Activated naive CD8-positive, alpha-beta T cell treated with anti-CD3 and anti-CD28 coated beads for 36 hours (primary cell): ENCODE results near the gene RSPH9. TPM values are rescaled to one million over a fixed set of nuclear protein-coding genes. Genes with fewer than 3 reads are reported as not detected.

Source experiments
- DNase-seq: peaks from one replicate; pipeline ENCODE4 v3.0.0; 2021
- H3K27ac Mint-ChIP-seq: one replicate; pipeline ENCODE4 v1.8.0; 2022; ENCODE audit warnings: mild to moderate bottlenecking, moderate library complexity, mixed read lengths
- H3K27me3 Mint-ChIP-seq: one replicate; pipeline ENCODE4 v1.8.0; 2022; ENCODE audit warnings: mild to moderate bottlenecking, mixed read lengths
- H3K36me3 Mint-ChIP-seq: one replicate; pipeline ENCODE4 v1.8.0; 2021; ENCODE audit warnings: mild to moderate bottlenecking, mixed read lengths
- H3K4me1 Mint-ChIP-seq: one replicate; pipeline ENCODE4 v1.8.0; 2021; ENCODE audit warnings: mixed read lengths
- H3K4me3 Mint-ChIP-seq: one replicate; pipeline ENCODE4 v1.8.0; 2022; ENCODE audit warnings: mild to moderate bottlenecking, moderate library complexity, mixed read lengths
- H3K9me3 Mint-ChIP-seq: one replicate; pipeline ENCODE4 v1.8.0; 2022; ENCODE audit warnings: mixed read lengths
- total RNA-seq, 2 experiments: library from RNA; stranded (reverse); gene quantifications; one replicate each; pipeline ENCODE4 v1.2.3, GENCODE V29; 2021

The RSPH9 gene, protein sequence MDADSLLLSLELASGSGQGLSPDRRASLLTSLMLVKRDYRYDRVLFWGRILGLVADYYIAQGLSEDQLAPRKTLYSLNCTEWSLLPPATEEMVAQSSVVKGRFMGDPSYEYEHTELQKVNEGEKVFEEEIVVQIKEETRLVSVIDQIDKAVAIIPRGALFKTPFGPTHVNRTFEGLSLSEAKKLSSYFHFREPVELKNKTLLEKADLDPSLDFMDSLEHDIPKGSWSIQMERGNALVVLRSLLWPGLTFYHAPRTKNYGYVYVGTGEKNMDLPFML
- not detected for total RNA-seq

DNA sequence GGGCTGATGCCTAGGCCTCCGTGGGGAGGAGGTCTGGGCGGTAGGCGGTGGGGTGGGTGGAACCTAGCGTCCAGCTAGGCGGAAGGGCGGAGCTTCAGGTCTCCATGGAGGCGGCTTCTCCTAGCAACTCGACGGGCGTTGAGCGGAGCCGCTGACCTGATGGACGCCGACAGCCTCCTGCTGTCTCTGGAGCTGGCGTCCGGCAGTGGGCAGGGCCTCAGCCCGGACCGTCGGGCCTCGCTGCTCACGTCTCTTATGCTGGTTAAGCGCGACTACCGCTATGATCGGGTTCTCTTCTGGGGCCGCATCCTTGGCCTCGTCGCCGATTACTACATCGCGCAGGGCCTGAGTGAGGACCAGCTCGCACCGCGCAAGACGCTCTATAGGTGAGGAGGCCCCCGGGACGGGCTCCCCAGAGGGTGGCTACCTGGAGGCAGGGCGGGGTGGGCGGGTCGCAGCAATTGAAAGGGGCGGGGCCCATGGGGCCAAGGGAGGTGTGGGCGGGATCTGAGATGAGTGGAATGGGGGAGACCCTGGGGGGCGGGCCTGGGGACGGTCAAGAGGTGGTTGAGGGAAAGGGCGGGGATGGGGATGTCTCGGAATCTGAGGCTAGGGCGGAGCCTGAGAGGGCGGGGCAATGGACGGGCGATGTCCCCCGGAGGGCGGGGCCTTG is at the start of gene RSPH9:
TSS of gene RSPH9 (plus strand) at position 97 of the 673 bp plus-strand sequence. CDS start at position 160, 63 bp downstream.
- H3K27ac Mint-ChIP-seq, result no peak within 1 kb of the TSS
- peak; percentile 74 for DNase-seq
- no peaks in the 10 kb centered on the region for H3K9me3 Mint-ChIP-seq
- peaks cover 13% of the 10 kb centered on the region for H3K36me3 Mint-ChIP-seq
- H3K4me3 Mint-ChIP-seq, result peak within 1 kb of the TSS; percentile 78
- peaks cover 10% of the 10 kb centered on the region for H3K4me1 Mint-ChIP-seq
- no peaks in the 10 kb centered on the region for H3K27me3 Mint-ChIP-seq

DNA sequence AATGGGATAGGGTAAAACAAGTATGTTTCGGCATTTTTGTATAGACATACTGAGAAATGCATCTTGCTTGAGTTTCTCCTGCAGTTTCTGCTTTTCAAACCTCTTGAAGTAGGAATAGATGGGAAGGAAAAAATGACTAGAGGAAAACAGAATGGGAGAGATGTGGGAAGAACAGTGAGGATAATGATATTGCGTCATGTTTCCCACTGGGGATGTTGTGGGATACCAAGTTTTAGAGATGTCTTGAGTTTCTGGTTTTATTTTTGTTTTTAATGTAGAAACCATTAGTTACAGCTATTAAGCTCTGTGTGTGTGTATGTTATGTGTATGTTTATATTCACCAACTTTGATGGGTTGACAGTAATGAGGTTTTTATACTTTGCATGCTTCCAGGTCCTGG is 44.2 kb upstream of the RSPH9 start:
- H3K4me3 Mint-ChIP-seq, result no peak overlapping the region
- no peak for DNase-seq
- H3K9me3 Mint-ChIP-seq, result no peaks in the 10 kb centered on the region
- H3K36me3 Mint-ChIP-seq, result peaks cover 15% of the 10 kb centered on the region
- no peaks in the 10 kb centered on the region for H3K4me1 Mint-ChIP-seq
- no peaks in the 10 kb centered on the region for H3K27me3 Mint-ChIP-seq
- no peak overlapping the region for H3K27ac Mint-ChIP-seq

DNA sequence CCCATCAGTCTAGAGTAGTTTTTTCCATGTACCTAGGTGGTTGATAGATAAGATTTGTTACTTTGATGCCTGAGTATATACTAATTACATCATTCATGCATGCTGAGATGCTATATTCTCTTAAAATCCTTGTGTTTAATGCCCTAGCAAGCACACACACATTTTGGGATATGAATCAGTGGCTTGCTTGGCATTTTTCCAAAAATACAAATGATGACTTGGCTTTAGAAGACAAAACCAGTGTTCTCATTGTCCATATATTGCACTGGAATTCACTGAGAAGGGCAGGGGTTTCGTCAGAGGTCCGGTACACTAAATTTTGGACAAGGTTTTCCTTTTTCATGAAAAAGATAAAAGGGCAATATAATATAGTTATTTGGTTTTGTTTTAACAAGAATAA is 40.7 kb upstream of the RSPH9 start:
- Mint-ChIP-seq H3K4me3 (no peak overlapping the region), H3K36me3 (peaks cover 14% of the 10 kb centered on the region), H3K4me1 (peaks cover 3% of the 10 kb centered on the region), H3K27me3 (no peaks in the 10 kb centered on the region), H3K27ac (no peak overlapping the region), H3K9me3 (no peaks in the 10 kb centered on the region)
- no peak for DNase-seq

DNA sequence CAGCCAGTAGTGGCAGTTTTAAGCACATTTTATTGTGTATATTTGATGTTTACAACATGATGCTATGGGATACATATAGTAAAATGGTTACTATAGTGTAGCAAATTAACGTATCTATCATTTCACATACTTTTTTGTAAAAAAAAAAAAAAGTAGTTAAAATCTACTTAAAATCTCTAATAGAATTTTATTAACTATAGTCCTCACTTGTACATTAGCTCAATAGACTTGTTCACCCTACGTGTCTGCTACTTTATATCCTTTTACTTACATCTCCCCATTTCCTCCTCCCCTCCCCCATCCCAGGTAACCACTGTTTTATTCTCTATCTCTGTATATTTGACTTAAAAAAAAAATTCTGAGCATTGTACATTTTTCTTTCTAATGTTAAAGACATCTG is 38.8 kb upstream of the RSPH9 start:
- no peaks in the 10 kb centered on the region for H3K27me3 Mint-ChIP-seq
- DNase-seq, result no peak
- peaks cover 3% of the 10 kb centered on the region for H3K4me1 Mint-ChIP-seq
- H3K4me3 Mint-ChIP-seq, result no peak overlapping the region
- H3K27ac Mint-ChIP-seq, result no peak overlapping the region
- H3K36me3 Mint-ChIP-seq, result peaks cover 15% of the 10 kb centered on the region
- no peaks in the 10 kb centered on the region for H3K9me3 Mint-ChIP-seq

DNA sequence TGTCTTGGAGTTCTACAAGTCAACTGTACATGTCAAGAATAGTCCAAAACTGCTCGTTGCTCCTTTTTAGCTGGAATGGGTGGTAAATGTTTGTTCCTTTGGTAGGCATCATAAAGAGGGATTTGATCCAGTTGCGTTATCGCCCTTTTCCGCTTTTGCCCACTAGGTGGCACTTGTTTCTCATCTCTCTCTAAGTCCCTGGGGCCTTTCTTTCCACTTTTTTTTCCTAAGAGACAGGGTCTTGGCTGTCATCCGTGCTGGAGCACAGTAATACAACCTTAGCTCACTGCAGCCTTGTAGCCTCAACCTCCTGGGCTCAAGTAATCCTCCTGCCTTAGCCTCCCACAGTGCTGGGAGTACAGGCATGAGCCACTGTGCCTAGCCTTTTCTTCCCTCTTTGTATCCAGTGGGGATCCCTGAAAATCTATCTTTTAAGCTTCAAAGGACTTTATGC is 36.5 kb upstream of the RSPH9 start:
- Mint-ChIP-seq H3K27me3 (no peaks in the 10 kb centered on the region), H3K27ac (no peak overlapping the region), H3K36me3 (peaks cover 12% of the 10 kb centered on the region), H3K9me3 (no peaks in the 10 kb centered on the region), H3K4me3 (no peak overlapping the region), H3K4me1 (peaks cover 3% of the 10 kb centered on the region)
- DNase-seq, result peak; percentile 29

DNA sequence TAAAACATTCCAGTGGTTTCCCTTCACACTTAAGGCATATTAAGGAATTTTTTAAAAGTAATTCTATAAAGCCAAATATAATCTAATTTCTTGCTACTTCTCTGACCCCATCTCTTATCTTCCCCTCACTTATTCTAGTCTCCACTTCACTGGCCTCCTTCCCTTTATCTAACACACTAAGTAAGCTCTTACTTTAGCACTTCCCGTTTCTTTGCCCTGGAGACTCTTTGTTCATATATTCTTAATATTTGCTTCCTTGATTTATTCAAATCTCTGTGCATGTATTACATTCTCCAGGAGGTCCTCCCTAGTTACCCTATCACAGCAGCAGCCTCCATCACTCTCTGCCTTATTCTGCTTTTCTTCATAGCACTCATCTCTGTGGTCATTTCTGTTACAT is 36.0 kb upstream of the RSPH9 start:
- peaks cover 3% of the 10 kb centered on the region for H3K4me1 Mint-ChIP-seq
- no peak overlapping the region for H3K4me3 Mint-ChIP-seq
- H3K27me3 Mint-ChIP-seq, result no peaks in the 10 kb centered on the region
- H3K27ac Mint-ChIP-seq, result no peak overlapping the region
- H3K9me3 Mint-ChIP-seq, result no peaks in the 10 kb centered on the region
- H3K36me3 Mint-ChIP-seq, result peaks cover 16% of the 10 kb centered on the region
- DNase-seq, result no peak

DNA sequence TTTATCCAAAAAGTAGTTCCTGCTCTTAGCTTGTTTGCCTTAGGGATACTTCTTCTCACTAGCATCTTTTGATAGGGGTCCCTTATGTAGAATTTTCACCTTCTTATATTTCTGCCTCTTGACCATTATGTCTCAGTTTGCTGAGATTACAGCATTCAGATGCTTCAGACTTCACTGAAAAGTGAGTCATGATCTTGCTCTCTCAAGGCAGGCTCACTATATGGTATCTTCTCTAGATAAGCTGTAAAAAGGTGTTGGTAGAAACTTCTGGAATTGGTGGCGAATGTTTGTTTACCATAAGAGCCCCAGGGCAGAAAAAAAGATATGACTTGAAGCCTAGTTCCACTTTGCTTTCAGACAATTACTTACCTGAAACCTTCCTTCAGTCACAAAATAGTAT is 35.4 kb upstream of the RSPH9 start:
- Mint-ChIP-seq H3K36me3 (peaks cover 19% of the 10 kb centered on the region), H3K27ac (no peak overlapping the region), H3K4me1 (peaks cover 3% of the 10 kb centered on the region), H3K9me3 (no peaks in the 10 kb centered on the region), H3K27me3 (no peaks in the 10 kb centered on the region), H3K4me3 (no peak overlapping the region)
- DNase-seq, result no peak

DNA sequence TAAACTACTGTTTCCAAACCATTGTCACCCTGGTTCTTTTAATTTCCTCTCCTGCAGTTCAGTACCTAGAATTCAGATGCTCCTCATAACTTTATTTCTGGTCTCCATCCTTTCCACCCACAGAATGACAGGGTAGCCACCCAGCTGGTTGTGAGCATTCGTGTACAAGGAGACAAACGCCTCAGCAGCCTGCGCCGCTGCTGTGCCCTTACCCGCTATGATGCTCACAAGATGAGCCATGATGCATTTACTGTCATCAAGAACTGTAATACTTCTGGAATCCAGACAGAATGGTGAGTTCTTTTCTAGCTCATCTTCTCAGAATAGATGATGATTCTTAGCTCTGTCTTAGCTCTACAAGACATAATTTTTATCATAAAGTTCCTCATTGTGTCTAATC is 34.4 kb upstream of the RSPH9 start:
- Mint-ChIP-seq H3K36me3 (peaks cover 19% of the 10 kb centered on the region), H3K4me1 (peaks cover 3% of the 10 kb centered on the region), H3K9me3 (no peaks in the 10 kb centered on the region), H3K27ac (no peak overlapping the region), H3K4me3 (no peak overlapping the region), H3K27me3 (no peaks in the 10 kb centered on the region)
- no peak for DNase-seq

DNA sequence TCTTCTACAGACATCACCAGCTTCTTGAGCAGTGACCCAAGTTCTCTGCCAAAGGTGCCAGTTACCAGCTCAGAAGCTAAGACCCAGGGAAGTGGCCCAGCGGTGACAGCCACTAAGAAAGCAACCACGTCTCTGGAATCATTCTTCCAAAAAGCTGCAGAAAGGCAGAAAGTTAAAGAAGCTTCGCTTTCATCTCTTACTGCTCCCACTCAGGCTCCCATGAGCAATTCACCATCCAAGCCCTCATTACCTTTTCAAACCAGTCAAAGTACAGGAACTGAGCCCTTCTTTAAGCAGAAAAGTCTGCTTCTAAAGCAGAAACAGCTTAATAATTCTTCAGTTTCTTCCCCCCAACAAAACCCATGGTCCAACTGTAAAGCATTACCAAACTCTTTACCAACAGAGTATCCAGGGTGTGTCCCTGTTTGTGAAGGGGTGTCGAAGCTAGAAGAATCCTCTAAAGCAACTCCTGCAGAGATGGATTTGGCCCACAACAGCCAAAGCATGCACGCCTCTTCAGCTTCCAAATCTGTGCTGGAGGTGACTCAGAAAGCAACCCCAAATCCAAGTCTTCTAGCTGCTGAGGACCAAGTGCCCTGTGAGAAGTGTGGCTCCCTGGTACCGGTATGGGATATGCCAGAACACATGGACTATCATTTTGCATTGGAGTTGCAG is 31.0 kb upstream of the RSPH9 start:
- Mint-ChIP-seq H3K36me3 (peaks cover 19% of the 10 kb centered on the region), H3K27me3 (no peaks in the 10 kb centered on the region), H3K27ac (no peak overlapping the region), H3K4me1 (no peaks in the 10 kb centered on the region), H3K4me3 (no peak overlapping the region), H3K9me3 (no peaks in the 10 kb centered on the region)
- DNase-seq, result no peak

DNA sequence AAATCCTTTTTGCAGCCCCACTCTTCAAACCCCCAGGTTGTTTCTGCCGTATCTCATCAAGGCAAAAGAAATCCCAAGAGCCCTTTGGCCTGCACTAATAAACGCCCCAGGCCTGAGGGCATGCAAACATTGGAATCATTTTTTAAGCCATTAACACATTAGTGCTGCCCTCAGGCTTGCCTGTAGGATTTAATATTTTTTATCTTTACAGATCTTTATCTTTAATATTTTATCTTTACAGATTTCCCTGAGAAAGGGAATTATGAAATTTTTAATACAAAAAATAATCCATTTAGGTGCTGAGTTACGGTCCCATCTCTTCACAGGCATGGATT is 30.5 kb upstream of the RSPH9 start:
- Mint-ChIP-seq H3K9me3 (no peaks in the 10 kb centered on the region), H3K27me3 (no peaks in the 10 kb centered on the region), H3K4me3 (no peak overlapping the region), H3K36me3 (peaks cover 17% of the 10 kb centered on the region), H3K4me1 (no peaks in the 10 kb centered on the region), H3K27ac (no peak overlapping the region)
- DNase-seq, result no peak

DNA sequence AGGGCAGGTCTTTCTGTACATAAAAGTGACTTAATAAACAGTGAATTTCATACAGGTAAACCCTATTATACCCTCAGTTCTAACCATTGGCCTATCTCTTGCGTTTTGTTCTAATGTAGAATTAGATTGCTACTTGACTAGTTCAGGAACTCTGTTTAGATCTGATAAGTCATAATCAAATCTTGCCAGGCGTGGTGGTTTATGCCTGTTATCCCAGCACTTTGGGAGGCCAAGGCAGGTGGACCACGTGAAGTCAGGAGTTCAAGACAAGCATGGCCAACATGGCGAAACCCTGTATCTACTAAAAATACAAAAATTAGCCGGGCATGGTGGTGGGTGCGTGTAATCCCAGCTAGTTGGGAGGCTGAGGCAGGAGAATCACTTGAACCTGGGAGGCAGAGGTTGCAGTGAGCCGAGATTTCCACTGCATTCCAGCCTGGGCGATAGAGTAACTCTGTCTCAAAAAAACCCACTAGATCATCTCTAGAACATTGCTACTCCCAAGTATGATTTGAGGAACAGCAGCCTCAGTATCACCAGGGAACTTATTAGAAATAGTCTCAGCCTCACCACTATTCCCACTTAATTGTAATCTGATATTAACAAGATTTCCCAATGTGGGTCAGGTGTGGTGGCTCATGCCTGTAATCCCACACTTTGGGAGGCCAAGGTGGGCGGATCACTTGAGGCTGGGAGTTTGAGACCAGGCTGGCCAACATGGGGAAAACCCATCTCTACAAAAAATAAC is 27.9 kb upstream of the RSPH9 start:
- no peak overlapping the region for H3K4me3 Mint-ChIP-seq
- H3K9me3 Mint-ChIP-seq, result no peaks in the 10 kb centered on the region
- H3K27ac Mint-ChIP-seq, result no peak overlapping the region
- H3K4me1 Mint-ChIP-seq, result peaks cover 1% of the 10 kb centered on the region
- H3K27me3 Mint-ChIP-seq, result no peaks in the 10 kb centered on the region
- H3K36me3 Mint-ChIP-seq, result peaks cover 14% of the 10 kb centered on the region
- no peak for DNase-seq

DNA sequence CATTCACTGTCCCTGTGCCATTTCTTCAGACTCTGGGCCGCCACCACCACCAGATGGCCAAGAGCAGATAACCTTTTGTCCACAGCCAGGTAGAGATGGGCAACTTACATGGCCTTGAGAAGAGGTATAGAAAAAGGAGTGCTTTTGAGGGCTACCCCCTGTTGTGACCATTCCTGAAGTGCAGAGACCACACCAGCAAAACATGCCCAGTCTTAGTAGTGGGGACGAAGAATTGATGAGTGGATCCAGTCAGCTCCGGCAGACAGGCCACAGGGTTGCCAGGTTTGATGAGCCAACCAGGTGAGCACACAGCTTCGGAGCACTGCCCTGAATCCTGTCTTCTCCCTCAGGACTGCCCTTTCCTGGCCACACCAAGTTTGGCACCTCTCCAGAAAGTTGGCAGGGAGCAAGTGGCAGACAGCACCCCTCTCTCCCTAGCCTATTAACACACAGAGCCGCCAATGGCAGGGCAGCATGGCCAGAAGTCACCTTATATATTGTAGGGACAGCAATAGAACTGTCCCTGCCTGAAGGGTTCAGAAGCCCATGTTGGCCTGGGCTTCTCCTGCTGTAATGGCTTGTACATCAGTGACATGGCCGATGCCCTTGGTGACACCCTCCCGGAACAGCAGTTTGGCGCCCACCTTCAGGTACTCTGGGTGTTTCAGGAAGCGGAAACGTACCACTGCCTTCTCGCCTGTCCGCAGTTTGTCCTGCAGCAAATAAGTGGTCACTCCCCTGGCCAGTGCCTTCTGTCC is 23.6 kb upstream of the RSPH9 start:
- Mint-ChIP-seq H3K27ac (no peak overlapping the region), H3K4me3 (no peak overlapping the region), H3K9me3 (no peaks in the 10 kb centered on the region), H3K4me1 (peaks cover 4% of the 10 kb centered on the region), H3K36me3 (peaks cover 17% of the 10 kb centered on the region), H3K27me3 (no peaks in the 10 kb centered on the region)
- DNase-seq, result no peak

DNA sequence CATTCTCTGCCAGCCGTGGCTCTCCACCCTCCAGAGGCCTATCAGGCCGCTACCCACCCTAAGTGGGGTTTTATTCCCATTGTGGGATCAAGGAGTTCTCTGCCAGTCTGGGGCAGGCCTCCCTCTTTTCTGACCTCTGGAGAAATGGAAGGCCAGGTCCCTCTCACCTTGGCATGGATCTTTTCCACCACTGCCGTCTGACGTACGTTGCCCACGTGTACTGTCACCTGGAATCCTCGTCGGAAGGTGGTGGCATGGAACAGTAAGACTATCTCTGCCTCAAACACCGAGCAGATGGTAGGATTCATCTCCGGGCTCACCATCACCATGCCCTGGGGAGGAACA is 23.0 kb upstream of the RSPH9 start:
- Mint-ChIP-seq H3K36me3 (peaks cover 16% of the 10 kb centered on the region), H3K4me1 (peaks cover 10% of the 10 kb centered on the region), H3K27ac (peak overlapping the region; percentile 30), H3K27me3 (no peaks in the 10 kb centered on the region), H3K4me3 (no peak overlapping the region), H3K9me3 (no peaks in the 10 kb centered on the region)
- no peak for DNase-seq

DNA sequence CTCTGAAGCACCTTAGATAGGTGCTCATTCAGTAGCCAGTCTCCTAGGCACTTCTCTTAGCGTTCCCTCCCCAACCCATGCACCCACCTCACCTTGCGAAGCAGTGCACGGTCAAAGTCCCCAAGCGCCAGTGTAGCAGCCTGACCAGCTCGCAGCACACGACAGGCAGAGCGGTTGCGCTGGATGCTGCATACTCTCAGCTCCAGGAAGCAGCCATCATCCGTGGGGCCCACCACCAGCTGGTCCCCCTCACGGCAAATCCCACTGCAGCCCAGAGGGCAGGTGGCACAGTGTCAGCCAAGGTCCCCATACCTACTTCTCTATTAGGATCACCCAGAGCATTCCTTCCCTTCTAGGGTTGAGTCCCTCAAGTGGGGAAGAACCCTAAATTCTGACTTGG is 22.3 kb upstream of the RSPH9 start:
- peaks cover 20% of the 10 kb centered on the region for H3K36me3 Mint-ChIP-seq
- no peak for DNase-seq
- no peaks in the 10 kb centered on the region for H3K27me3 Mint-ChIP-seq
- no peak overlapping the region for H3K4me3 Mint-ChIP-seq
- no peaks in the 10 kb centered on the region for H3K9me3 Mint-ChIP-seq
- H3K4me1 Mint-ChIP-seq, result peaks cover 17% of the 10 kb centered on the region
- H3K27ac Mint-ChIP-seq, result no peak overlapping the region
